ENCODE data around the gene CERS5.

The CERS5 gene

DNA sequence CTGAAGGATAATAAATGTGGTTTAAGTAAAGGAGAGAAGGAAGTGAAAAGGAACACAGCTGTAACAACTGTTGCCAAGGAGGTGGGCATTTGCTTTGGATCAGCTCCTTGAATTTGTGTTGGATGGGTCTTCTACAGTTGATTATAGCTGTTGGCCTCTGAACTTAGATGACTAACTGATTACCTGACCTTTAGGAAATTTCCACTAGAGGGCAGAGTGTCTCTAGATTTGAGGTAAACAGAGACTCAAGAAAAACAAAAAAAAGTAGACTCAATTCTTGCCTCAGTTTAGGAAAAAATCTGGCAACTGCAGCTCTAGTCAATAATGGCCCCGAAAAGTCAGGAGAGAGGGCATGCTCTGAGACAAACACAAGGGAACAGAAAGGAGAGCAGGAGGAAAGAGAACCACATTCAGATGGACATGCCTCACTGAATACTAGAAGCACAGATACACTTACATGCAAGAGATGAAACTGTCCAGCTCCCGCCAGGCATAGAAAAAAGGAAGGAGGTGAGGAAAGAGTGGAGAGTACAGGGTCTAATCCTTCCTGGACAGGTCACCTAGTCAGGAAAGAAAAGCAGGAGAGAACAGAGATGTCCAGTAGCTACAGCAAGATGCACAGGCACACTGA, 34.5 kb downstream of the CERS5 start:
- DNase-seq (ENCODE audit: low spot score), result no peak

DNA sequence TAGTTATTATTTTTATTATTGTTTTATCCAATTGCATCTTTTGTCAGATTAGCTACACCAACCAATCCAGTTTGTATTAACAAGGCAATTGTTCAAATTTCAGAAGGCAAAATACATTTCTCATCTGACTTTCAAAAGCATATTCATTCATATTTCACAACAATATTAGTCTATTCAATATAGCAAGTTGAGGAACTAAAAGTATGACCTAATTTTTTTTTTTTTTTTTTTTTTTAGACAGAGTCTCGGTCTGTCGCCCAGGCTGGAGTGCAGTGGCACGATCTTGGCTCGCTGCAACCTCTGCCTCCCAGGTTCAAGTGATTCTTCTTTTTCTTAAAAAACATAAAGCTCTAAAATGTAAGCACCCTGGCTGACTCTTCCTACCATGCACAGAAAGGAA, 37.9 kb downstream of the CERS5 start:
- no peak for DNase-seq (ENCODE audit: low spot score)

DNA sequence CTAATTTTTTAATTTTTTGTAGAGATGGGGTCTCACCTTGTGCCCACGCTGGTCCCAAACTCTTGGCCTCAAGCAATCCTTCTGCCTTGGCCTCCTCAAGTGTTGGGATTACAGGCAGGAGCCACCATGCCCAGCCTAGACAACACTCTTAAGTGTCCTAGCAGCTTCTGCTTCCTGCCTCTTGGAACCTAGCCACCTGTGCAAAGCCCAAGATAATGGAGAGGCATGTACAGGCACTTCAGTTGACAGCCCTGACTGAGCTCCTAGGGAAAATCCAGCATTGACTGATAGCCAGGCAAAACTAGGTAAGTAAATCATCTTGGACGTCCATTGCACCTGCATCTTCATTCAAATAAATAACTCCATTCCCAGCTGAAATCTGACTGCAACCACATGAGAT, 39.6 kb downstream of the CERS5 start:
- DNase-seq (ENCODE audit: low spot score), result no peak

DNA sequence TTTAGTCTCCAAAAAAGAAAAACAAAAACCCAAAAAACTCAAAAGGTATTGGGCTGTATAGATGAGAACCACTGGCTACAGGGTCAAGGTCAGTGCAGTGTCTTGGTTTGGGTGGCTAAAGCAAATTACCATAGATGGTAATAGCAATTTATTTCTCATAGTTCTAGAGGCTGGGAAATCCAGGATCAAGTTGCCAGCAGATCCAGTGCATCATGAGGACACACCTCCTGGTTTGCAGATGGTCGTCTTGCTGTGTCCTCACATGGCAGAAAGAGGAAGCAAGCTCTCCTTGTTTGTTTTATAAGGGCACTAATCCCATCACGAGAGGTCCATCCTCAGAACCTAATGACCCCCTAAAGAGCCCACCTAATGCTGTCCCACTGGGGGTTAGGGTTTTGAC, 44.0 kb downstream of the CERS5 start:
- DNase-seq (ENCODE audit: low spot score), result no peak

DNA sequence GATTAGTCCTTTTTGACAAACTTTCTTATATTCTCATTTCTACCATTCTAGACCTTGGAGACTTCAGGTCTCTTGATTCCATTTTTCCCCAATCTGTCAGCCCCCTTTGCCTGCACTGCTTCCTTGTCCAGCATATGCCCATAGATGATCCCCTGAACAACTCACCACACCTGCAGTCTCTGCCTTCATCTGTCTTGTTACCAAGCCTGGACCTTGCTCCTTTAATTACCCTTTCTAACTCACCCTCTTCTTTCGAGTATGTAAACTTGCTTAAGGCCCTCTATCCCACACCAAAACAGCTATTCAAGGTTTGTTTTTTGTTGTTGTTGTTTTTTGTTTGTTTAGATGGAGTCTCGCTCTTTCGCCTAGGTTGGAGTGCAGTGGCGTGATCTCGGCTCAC, 45.5 kb downstream of the CERS5 start:
- no peak for DNase-seq (ENCODE audit: low spot score)

DNA sequence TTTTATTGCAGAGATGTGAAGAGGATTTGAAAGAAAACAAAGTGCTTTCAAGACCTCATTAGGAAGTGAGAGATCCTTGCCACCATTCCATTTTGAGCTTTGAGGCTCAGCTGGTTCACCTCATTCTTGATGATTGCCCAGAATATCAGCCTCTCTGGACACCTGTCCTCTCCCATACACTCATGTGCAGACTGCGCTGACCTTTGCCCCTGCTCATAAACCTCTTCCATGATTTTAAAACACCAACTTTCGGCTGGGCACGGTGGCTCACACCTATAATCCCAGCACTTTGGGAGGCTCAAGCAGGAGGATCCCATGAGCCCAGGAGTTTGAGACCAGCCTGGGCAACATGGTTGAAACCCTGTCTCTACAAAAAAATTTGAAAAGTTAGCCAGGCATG, 46.2 kb downstream of the CERS5 start:
- no peak for DNase-seq (ENCODE audit: low spot score)

DNA sequence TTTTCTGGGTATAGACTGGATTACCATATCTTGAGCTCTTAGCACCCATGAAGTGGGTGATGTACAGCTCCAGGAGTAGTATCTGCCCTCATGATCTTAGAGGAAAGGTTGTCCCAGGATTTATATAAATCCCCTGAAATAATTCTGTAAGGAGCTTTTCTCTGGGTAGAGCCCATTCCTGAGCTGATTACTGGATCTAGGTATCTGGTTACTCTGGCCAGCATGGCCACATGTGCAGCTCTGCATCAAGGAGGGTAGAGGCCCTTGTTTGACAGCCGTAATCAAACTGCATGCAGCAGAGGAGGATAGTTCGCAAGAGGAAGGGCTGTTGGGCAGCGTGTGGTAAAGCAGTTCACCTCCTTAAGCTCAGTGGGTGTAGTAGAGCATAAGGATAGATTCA, 46.6 kb downstream of the CERS5 start:
- no peak for DNase-seq (ENCODE audit: low spot score)

DNA sequence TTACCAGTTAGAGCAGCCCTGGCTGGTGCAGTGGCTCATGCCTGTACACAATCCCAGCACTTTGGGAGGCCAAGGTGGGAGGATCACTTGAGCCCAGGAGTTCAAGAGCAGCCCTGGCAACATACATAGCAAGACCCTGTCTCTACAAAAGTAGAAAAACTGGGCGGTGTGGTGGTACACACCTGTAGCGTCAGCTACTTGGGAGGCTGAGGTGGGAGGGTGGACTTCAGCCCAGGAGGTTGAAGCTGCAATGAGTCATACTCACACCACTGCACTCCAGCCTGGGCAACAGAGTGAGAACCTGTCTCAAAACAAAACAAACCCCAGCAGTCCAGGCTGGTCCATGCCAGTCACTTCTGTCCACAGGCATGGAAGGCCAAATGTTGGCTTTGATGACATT, 47.8 kb downstream of the CERS5 start:
- DNase-seq (ENCODE audit: low spot score), result no peak

DNA sequence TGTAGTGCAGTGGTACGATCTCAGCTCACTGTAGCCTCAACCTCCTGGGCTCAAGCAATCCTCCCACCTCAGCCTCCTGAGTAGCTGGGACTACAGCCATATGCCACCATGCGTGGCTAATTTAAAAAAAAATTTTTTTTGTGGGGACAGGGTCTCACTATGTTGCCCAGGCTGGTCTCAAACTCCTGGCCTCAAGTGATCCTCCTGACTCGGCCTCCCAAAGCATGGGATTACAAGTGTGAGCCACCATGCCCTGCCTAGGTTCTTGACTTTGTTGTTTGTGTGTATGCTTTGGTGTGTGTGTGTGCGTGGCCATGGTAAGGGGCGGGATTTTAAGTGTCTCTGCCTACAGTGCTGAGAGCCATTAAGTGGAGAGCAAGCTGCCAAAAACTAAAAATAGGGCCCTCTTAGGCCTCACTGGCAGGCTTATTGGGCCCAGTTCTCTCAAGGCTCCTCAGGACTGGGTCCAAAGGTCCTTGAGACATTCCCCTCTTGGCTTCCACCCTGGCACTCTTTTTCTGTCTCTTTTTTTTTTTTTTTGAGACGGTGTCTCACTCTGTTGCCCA, 50.0 kb downstream of the CERS5 start:
- peak; percentile 28 for DNase-seq (ENCODE audit: low spot score)

DNA sequence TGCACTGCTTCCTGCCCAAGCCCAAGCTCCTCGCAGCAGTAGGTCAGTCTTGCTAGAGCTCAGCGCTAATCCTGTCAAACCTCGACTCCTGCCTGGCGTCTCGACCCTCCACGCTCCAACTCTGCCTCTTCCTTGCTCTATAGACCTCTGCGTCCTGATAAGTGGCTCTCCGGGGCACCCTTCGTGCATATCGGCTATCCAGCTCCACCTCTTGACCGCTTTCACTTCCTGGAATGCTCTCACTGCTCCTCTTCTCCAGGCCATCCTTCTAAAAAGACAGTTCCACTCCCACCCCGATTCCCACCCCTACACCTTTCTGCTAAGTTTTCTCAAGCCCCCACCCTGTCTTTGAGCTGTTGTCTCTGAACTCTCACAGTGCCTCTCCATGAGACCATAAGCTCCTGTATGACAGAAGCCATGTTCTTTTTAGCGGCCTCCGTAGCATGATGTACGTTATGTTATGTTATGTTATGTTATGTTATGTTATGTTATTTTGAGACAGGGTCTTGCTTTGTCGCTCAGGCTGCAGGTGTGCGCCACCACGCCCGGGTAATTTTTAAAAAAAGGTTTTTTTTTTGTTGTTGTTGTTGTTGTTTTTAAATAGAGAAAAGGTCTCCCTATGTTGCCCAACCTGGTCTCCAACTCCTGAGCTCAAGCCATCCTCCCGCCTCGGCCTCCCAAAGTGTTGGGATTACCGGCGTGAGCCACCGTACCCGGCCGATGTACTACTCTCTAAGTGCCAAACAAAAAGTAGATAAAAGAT, 54.5 kb downstream of the CERS5 start:
- no peak for DNase-seq (ENCODE audit: low spot score)

DNA sequence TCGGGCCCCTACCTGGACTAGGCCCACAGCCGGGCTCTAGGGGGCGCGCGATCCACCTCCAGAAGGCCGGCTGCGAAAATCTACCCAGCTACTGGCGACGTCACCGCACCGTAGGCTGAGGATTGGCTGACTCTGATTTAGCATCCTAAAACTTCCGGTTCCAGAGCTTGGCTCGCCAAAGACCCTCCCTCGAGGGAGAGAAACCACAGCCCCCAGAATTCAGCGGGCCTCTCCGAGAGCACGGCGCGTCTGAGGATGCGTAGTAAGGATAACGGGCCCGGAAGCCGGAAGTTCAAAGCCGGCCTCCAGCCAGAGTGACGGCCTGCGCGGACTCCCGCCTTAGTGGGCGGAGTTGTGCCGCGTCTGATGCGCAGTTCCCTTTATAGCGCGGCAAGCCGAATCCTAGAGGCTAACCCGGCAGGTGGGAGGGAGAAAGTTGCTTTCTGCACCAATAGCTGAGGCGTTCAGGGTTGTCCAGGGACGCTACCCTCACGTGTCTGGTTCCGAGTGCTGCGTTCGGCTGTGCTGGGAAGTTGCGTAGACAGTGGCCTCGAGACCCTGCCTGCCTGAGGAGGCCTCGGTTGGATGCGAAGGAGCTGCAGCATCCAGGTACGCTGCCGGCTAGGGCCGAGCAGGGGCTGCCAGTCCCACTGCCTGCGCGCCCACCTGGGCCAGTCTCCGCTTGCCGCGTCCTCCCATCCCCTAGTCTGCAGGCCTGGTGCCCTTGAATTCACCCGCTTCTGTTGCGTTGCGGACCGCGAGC, 55.3 kb downstream of the CERS5 start, which contains the start of gene COX14:
Gene COX14 (plus strand): TSS at position 544 of the 763 bp plus-strand sequence. CDS start 7,808 bp downstream, outside the sequence.
- peak; percentile 100 for DNase-seq (ENCODE audit: low spot score)

DNA sequence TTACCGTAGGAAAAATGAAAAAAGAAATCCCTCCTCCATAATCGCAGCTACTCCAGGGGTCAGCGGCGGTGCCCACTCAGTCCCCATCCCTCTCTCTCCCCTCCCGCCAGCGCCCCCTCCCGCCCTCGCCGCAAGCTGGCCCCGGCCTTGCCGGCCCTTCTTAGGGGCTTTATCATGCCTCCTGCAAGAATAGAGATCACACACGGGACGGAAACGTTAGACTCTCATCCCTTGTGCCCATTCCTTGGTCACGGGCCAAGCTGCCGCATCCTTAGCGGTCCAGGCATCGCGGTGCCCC, 55.8 kb downstream of the CERS5 start:
- no peak for DNase-seq (ENCODE audit: low spot score)

DNA sequence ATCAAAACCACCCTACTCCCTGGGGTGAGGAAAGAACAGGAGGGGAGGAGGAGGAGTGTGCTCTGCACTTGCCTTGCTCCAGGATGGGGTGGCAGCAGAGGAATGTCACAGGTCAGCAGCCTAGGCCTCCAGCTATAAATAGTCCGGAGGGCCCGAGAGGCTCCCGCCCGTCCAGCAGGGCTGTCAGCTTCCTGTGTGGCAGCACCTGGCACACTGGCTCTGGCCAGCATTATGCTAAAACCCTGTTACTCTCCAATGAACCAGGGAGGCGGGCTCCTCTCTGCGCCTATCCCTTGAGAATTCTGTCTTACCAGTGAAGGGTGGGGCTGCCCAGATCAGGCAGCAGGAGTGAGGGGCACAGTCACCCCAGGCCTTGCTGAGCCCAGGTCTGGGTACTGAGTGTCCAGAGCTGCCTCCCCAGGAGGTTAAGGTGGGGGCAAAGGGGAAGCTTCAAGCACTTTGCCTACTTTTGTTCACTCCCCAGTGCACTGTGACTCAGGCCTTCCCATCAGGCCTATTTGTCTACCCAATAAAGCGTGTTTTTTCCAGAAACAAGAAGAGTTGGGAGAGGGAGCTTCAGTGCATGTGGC, 56.3 kb downstream of the CERS5 start:
- DNase-seq (ENCODE audit: low spot score), result no peak

DNA sequence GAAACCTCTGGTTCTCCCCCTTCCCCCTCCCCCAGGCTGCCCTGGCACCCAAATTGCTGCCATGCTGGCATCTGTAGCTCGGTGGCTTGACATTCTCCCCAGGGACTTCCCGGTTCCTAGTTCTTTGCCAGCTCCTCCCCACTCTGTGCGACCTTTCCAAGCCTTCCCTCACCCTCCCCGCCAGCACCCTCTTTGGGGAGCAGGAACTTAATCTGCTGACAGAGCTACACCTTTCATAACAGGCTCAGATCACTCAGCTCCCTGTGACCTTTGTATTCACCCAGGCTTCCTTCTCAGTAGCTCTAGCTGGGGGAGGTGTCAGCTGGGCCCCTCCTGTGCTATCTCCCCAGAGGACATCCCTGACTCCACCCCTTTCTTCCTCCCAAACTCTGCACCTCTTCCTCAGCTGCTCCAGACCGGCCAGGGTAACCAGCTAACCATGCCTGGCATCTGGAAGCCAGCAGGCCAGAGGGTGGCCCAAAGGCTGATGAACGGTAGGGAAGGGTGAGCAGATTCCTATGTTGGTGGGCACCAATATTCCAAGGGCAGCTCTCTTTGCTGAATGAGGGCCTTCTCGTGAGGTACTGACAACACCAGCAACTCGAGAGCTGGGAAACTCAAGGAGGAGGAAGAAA, 56.9 kb downstream of the CERS5 start:
- DNase-seq (ENCODE audit: low spot score), result no peak

DNA sequence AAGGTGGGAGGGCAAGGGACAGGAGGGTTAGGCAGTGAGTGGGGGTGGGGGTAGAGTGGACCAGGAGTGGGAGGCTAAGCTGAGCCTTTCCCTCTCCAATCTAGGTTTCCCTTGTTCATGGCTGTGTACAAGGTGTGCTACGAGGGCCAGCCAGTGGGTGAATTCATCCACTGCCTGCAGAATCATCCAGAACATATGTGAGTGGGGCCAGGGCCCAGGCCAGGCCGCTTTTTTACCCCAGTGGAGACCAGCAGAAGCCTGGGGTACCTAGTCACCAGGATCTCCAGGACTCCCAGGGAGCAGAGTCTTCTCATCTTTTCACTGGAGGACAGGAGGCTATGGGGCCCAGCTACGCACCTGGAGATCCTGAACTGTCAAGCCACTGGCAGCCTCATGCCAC, 57.9 kb downstream of the CERS5 start:
- no peak for DNase-seq (ENCODE audit: low spot score)

DNA sequence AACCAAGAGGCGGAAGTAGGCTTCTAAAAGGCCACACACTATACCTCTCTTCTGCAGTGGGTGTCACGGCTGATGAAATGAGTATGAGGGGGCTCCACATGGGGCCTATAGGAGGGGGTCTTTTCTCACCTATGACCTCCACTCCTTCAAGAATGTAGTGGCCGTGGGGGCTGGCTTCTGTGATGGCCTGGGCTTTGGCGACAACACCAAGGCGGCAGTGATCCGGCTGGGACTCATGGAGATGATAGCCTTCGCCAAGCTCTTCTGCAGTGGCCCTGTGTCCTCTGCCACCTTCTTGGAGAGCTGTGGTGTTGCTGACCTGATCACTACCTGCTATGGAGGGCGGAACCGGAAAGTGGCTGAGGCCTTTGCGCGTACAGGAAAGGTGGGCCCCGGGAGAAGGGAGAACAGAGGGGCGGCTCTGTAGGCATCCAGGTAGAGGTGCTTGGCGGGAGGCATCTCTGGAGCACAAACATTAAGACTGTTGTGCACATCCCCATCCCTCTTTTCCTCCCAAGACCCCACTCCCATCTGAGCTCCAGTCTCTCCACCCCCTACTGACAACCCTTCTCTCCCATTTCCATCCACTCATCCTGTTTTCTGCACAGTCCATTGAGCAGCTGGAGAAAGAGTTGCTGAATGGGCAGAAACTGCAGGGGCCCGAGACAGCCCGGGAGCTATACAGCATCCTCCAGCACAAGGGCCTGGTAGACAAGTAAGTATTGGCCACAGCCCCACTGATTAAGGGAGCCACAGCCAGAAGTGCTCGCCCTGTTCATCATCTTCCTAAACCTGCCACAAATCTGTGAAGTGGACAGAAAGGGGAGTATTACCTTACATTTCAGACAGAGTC, 59.5 kb downstream of the CERS5 start:
- DNase-seq (ENCODE audit: low spot score), result no peak

DNA sequence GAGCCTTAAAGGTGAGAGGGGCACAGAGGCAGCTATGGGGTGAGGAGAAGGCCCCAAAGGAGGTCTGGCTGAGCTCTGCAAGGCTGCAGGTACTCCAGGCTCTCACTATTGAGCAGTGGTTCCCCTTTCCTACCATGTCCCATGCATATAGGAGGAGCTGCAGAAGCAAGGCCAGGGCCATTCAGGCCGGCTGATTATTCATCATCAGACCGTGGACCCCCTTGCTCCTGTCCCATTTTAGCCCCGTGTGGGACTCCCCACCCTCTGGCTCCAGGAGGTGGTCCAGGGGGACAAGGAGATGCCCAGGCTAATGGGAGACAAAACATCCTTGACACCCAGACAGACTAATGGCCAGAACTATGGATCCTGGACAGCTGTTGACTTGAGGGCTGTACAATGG, 60.3 kb downstream of the CERS5 start:
- no peak for DNase-seq (ENCODE audit: low spot score)

DNA sequence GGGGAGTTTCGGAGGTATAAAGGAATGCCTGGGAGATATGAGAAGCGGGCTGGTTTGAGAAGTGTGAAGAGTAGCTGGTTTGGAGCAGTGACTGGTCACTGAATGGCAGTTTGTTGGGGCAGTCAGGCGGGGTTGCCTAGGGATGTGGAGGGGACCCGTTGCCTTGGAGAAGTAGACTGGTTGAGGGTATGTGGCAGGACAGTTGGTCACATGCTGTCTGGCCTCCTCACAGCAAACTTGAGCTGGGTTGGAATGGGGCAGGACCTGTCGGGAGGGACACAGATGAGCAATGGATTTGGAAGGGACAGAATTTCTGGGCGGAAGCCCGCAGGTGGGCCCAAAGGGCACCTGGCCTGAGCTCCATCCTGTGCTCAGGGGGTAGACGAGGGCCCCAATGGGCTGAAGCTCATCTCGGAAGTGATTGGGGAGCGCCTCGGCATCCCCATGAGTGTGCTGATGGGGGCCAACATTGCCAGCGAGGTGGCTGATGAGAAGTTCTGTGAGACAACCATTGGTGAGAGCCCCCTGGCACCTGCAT, 61.2 kb downstream of the CERS5 start:
- peak; percentile 20 for DNase-seq (ENCODE audit: low spot score)

DNA sequence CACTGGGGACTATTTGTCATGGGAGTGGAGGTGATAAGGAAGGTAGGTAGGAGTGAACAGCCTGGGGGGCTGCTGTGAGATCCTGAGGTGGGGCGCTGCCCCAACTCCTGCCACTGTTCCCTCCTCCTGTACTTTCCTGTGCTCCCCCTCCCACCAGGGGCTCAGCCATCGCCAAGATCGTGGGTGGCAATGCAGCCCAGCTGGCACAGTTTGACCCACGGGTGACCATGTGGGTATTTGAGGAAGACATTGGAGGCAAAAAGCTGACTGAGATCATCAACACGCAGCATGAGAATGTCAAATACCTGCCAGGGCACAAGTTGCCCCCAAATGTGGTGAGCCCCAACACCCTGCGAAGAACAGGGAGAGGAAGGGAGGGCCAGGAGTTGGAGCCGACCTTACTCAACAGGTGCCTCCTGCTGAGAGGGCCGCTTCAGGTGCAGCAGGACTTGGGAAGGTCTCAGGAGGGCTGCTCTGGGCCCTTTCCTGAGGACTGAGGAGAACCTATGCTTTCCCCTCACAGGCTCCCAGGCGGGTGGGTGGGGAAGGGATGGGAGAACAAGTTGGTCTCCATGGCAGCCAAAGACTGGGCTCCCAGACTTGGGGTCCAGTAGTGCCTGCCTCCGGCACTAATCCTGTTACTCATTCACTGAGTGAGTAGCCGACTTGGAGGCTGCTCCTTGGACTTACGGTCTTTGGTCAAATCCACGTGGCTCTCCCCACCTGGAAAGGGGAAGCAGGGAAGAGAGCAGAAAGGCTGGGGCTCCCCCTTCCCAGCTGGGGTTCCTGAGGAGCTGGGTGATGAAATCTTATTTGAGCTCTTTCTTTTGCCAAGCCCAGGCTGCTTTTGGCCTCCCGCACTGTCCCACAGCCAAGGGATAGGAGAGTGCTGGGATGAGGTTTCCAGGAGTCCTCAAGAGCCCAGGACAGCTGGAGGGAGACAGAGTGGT, 62.5 kb downstream of the CERS5 start:
- DNase-seq (ENCODE audit: low spot score), result peak; percentile 30
